Suprapubic skin (tissue), 3 donors: ENCODE measurements around the gene IL36B.

ENCODE experiments used
- CTCF ChIP-seq, 2 donors: fragments of 200-600 bp in 1 of 2; fragments of 450-650 bp in 1 of 2; sonication (generic) in 1 of 2; IDR thresholded peaks; one replicate each; pipeline ENCODE4 v1.5.1; 2016 to 2019; ENCODE audit warnings: antibody characterized with exemption in 2 of 2, mild to moderate bottlenecking in 1 of 2, moderate library complexity in 1 of 2
- POLR2A ChIP-seq, 2 donors: fragments of 450-650 bp; IDR thresholded peaks; one replicate each; pipeline ENCODE4 v1.6.1; 2017; ENCODE audit warnings: antibody characterized with exemption in 2 of 2, mild to moderate bottlenecking in 2 of 2, moderate library complexity in 2 of 2

DNA sequence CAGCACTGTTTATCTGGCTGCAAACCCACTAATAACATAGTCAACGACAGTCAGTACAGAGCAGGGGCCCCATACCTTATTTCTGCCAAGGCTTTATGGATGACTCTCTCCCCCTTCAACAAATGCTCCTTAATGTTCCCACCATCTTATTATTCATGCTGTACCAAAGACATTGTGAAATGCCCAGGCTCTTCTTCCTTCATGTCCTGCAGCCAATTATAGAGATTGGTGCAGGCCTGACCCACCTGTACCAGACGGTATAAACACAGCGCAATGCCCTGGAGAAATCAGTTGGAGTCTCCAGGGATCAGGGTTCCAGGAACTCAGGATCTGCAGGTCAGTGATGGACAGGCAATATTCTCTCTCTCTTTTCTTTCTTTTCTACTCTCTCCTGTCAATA is 15.0 kb upstream of the IL36B start, which contains the start of gene IL1F10:
- no peak for TF ChIP-seq POLR2A (IDR thresholded peaks at IDR 0.05)
- TF ChIP-seq CTCF (IDR thresholded peaks at IDR 0.05): no peak
